SJSA1 (cell line): ENCODE results near the gene RIIAD1. TPM values are rescaled to one million over a fixed set of nuclear protein-coding genes. Genes with fewer than 3 reads are reported as not detected.
A peak's percentile ranks its signal among the peaks of the same experiment; 100 is the strongest.

ENCODE experiments used
- DNase-seq, 2 experiments: peaks; one replicate each; pipeline ENCODE4 v3.0.0-alpha.2; 2015 to 2020; ENCODE audit warnings: low spot score in 2 of 2, low read depth in 1 of 2
- H3K27ac ChIP-seq: fragments of 250-450 bp; sonication (Bioruptor Pico); 2 replicates; pipeline ENCODE4 v1.5.1; 2020; ENCODE audit warnings: mild to moderate bottlenecking, moderate library complexity
- H3K27me3 ChIP-seq: fragments of 250-450 bp; sonication (Bioruptor Pico); replicated peaks from 2 replicates; pipeline ENCODE4 v1.5.1; 2020; ENCODE audit warnings: mild to moderate bottlenecking, moderate library complexity
- H3K36me3 ChIP-seq: fragments of 250-450 bp; sonication (Bioruptor Pico); 2 replicates; pipeline ENCODE4 v1.5.1; 2020; ENCODE audit warnings: mild to moderate bottlenecking
- H3K4me1 ChIP-seq: fragments of 250-450 bp; sonication (Bioruptor Pico); replicated peaks from 2 replicates; pipeline ENCODE4 v1.6.1; 2021; ENCODE audit warnings: mild to moderate bottlenecking
- H3K4me3 ChIP-seq: fragments of 250-450 bp; sonication (Bioruptor Pico); 2 replicates; pipeline ENCODE4 v1.5.1; 2020; ENCODE audit warnings: mild to moderate bottlenecking
- H3K9me3 ChIP-seq: fragments of 250-450 bp; sonication (Bioruptor Pico); replicated peaks from 2 replicates; pipeline ENCODE4 v1.5.1; 2020; ENCODE audit warnings: mild to moderate bottlenecking
- total RNA-seq: library from RNA; depleted of rRNA; stranded (reverse); fragments of >200 nt; shearing (Covaris generic); gene quantifications from 2 replicates; pipeline ENCODE4 v1.2.3, GENCODE V29; 2014

RIIAD1 gene
- total RNA-seq, 1 experiment from 2014 or later: not detected

DNA sequence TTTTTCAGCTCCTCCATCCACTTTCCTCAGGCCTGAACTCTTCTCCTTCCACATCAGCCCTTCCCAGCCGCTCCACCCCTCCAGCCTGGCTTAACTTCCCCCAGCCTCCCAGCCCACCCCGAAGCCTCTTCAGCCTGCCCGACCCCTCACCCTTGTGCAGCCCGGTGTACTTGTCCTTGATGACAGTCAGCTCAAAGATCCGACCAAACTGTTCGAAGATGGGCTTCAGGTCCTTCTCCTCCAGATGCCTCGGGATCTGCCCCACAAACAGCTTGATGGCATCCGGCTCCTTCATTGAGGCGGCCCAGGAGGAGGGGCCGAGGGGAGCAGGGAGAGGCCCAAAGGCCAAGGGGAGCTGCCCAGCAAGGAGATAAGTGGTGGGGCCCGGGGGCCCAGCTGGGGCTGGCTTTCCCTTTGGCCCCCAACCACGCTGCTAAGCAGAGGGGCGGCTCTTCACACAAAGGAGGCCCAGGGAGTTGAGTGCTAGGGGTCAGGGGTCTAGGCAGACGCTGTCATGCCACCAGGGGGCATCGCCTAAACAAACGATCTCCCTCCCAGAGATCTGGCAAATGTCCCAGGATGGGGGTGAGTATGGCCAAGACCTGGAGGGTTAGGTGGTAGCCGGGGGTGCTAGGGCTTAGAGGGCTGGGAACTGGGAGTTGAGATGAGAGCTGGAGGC lies 5.5 kb upstream of the RIIAD1 start:
- Histone ChIP-seq H3K27me3 (peaks cover 29% of the 10 kb centered on the region), H3K4me3 (no peak overlapping the region), H3K36me3 (no peaks in the 10 kb centered on the region), H3K9me3 (no peaks in the 10 kb centered on the region; the same call in 1 of the 2 replicates), H3K4me1 (no peaks in the 10 kb centered on the region), H3K27ac (no peak overlapping the region)
- DNase-seq: no peak

DNA sequence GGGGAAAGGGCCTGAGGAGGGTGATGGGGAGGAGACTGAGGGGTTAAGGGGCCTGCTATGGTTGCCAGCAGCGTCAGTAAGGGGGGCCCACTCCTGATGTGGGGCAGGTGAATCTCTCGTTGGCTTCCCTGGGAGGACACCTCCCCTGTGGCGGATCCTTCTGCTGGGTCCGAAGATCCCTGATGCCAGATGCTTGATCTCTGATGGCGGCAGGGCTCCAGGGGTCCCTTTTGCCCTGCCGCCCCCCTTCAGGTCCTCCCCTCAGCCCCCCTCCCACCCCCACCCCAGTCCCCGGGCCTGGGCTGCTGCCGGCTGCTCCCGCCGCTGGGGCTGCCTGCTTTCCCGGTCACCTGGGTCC lies 4.9 kb upstream of the RIIAD1 start:
- H3K4me3 ChIP-seq: no peak overlapping the region

DNA sequence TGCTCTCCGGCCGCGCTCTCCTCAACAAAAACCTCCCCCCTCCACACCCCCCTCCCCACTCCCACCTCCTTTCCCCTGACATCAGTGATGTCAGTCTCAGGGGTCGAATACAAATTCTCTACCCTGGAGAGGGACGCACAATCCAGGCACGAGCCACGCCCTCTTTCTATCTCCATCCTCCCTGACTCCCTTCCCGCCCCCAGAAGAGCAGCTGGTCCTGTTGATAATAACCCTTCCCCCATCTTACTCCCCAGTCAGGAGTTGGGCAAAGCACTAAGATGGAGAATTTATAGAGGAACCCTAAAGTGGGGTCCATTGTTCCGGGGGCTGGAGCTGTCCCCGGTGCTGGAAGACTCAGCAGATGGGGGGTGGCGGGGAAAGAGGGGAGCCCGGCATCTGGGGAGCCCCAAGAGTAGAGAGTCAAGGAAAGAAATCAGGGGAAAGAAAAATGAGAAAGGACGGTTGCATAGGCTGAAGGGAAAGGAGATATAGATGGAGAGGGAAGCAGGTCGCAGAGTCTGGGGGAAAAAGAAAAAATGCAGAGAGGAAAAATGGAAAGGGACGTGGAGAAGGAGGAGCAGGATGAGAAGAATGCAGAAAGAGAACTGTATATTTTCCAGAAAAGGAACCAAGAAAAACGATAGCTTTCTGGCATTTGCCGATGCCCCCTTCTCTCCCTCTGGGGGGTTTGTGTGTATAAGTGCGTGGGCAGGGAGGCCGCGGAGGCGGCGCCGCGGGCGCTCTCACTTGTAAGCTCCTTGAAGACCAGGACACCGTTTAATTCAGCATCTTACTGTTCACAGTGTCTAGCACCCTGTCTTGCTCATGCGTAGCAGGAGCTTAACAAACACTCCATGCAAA lies 4.3 kb upstream of the RIIAD1 start, which contains the start of gene CELF3:
Gene CELF3 (minus strand): TSS at position 33 of the 861 bp plus-strand sequence. CDS start 783 bp downstream, outside the sequence.
- Histone ChIP-seq H3K4me1 (0 out of 2 replicates have a peak, but pooled peaks cover 5% of the 10 kb centered on the region), H3K27ac (no peak within 1 kb of the TSS), H3K9me3 (no peaks in the 10 kb centered on the region; the same call in 1 of the 2 replicates), H3K27me3 (peaks cover 29% of the 10 kb centered on the region), H3K36me3 (no peaks in the 10 kb centered on the region), H3K4me3 (no peak within 1 kb of the TSS)
- no peak for DNase-seq

More for the DNA sequence above, 4.9 kb upstream of the RIIAD1 start:
- H3K9me3 ChIP-seq: no peaks in the 10 kb centered on the region; the same call in 1 of the 2 replicates
- H3K27ac ChIP-seq: no peak overlapping the region
- no peaks in the 10 kb centered on the region for H3K36me3 ChIP-seq
- peaks cover 29% of the 10 kb centered on the region for H3K27me3 ChIP-seq
- no peak for DNase-seq
- 0 out of 2 replicates have a peak, but pooled peaks cover under 1% of the 10 kb centered on the region for H3K4me1 ChIP-seq

DNA sequence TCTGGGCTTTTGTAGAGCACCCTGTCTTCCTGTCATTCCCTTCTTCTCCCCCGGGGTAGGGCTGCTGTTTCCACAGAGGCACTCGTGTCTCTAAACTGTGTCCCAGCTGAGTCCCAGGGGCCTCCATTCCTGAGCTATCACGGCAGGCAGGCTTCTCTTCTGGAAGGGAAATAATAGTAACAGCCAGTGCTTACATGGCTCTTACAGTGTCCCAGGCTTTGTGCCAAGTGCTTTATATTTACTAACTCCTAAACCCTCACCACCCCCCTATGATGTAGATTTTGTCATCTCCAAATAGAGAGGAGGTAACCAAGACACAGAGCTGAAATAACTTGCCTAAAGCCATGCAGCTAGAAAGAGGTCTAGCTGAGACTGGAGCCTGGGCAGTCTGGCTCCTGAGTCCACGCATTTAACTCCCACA lies 3.3 kb upstream of the RIIAD1 start:
- Histone ChIP-seq H3K4me1 (0 out of 2 replicates have a peak, but pooled peaks cover 5% of the 10 kb centered on the region), H3K4me3 (no peak overlapping the region), H3K27me3 (peaks cover 33% of the 10 kb centered on the region), H3K27ac (no peak overlapping the region), H3K36me3 (no peaks in the 10 kb centered on the region), H3K9me3 (no peaks in the 10 kb centered on the region; the same call in 1 of the 2 replicates)
- no peak for DNase-seq

DNA sequence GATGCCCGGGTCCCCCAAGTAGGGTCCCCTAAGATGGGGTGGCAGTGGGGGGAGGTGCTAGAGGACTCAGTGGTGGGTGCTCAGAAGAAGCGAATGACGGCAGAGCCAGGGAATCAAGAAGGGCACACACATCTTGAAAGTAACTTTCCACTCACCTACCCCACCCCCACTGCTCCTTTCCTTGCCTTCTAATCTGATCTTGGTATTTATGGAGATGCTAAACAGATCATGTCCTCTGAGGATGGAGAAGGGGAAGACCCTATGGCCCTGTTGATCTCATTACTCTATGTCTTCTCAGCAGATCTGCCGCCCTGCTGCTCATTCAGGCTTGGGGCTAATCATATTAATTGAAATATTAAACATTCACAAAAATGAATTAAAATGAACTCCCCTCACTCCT lies 2.7 kb upstream of the RIIAD1 start:
- Histone ChIP-seq H3K9me3 (no peaks in the 10 kb centered on the region; the same call in 1 of the 2 replicates), H3K27me3 (peaks cover 33% of the 10 kb centered on the region), H3K27ac (no peak overlapping the region), H3K4me1 (0 out of 2 replicates have a peak, but pooled peaks cover 5% of the 10 kb centered on the region), H3K36me3 (no peaks in the 10 kb centered on the region), H3K4me3 (no peak overlapping the region)
- no peak for DNase-seq

DNA sequence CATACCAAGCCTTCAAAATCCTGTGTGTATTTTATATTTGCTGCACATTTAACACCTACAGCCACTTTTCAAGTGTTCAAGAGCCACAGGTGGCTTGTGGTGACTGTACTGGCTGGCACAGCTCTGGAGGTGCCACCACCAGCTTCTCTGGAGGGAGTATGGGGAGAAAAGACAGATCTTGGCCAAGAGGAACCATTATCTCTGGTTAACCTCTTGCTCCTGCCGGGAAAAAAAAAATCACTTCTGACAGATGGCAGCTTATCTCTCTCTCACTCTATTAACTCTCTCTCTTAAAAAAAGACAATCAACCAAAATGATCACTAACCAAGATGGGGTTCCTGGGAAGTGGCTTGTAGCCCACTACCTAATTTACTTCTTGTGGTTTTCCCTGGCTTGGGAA lies 1.2 kb upstream of the RIIAD1 start:
- Histone ChIP-seq H3K36me3 (no peaks in the 10 kb centered on the region), H3K27me3 (peaks cover 31% of the 10 kb centered on the region), H3K4me3 (no peak overlapping the region), H3K9me3 (no peaks in the 10 kb centered on the region; the same call in 1 of the 2 replicates), H3K27ac (no peak overlapping the region), H3K4me1 (0 out of 2 replicates have a peak, but pooled peaks cover 5% of the 10 kb centered on the region)
- no peak for DNase-seq

DNA sequence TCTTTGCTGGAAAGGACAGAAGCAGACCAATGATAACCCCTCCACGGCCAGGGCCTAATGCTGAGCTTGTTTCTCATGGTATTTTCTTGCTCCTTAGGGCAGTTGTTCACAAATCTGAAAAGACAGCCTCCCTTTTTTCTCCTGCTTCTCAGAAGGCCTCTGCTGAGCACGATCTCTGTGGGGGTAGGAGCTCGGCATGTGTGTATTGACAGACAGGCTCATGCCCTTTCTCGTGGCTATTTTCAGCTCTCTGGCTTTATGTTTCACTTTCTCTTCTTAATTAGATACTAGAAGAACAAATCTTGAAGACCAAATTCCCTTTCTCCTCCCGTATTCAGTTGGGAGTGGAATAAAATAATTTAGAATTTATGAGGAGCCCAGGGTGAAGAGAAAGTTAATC lies 768 bp upstream of the RIIAD1 start:
- H3K27ac ChIP-seq: no peak overlapping the region
- peak in 1 of 2 experiments; percentile 13 for DNase-seq
- 0 out of 2 replicates have a peak, but pooled peaks cover 5% of the 10 kb centered on the region for H3K4me1 ChIP-seq
- H3K27me3 ChIP-seq: peaks cover 34% of the 10 kb centered on the region
- H3K9me3 ChIP-seq: no peaks in the 10 kb centered on the region; the same call in 1 of the 2 replicates
- no peak overlapping the region for H3K4me3 ChIP-seq
- H3K36me3 ChIP-seq: no peaks in the 10 kb centered on the region

DNA sequence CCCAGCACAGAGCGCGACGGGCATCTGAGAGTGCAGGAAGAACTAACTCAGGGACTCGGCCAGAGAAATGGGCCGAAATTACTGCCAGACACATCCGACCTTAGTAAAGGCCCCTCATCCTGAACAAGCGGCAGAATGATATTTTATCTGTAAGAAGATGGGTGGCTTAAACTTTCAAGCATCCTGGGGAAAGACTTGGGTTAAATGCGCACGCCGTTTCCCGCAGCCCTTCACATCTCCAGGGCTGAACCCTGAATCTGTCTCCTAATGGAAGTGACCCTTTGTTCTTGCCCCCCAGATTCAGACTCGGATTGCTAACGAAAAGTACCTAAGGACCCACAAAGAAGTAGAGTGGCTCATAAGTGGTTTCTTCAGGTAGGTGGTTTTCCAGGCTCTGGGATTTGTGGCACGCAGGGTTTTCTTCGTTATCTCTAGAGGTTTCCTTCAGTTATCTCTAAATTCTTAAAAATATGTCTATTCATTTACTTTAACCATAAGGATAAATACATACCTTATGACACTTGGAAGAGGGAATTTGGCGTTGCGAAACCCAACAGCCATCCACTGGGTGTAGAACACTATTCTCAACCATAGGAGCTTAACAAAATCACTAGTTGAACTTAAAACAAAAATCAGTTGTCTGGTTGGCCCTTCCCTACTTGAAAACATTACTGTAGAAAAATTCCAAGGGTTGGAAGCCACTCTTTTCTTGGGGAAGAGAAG lies 627 bp downstream of the RIIAD1 start:
- DNase-seq: no peak
- H3K4me1 ChIP-seq: 0 out of 2 replicates have a peak, but pooled peaks cover 5% of the 10 kb centered on the region
- no peaks in the 10 kb centered on the region for H3K36me3 ChIP-seq
- peaks cover 27% of the 10 kb centered on the region for H3K27me3 ChIP-seq
- peak overlapping the region; percentile 28 for H3K4me3 ChIP-seq
- H3K27ac ChIP-seq: no peak overlapping the region
- H3K9me3 ChIP-seq: no peaks in the 10 kb centered on the region; the same call in 1 of the 2 replicates

DNA sequence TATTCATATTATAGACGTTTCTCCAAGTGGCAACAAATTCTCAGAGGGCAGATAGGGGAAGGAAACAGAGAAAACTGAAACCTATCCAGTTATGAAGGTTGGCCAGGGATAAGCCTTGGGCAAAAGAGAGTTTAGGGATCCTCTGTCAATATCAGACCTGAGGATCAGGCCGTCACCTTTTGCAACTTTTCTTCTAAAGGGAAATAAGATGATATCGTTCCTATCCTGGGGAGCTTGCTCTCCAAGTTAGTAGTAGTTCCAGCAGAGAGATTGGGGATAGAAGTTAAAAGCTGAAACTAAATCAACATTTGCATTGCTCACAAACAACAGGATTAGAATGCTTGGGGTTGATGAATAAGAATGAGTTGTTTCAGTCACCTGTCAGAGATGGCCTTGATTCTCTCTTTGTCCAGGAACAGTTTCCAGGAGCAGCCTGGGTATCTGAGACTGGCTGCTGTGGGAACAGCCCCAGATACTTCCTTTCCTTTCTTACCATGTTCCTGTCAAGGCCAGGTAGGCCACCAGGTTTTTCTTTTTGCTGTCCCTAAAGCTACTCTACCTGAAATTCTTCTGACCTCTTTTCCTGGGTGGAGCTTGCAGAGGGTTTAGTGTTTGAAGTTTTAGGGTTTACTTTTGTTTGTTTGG lies 2.5 kb downstream of the RIIAD1 start:
- Histone ChIP-seq H3K36me3 (no peaks in the 10 kb centered on the region), H3K9me3 (no peaks in the 10 kb centered on the region; the same call in 1 of the 2 replicates), H3K4me1 (0 out of 2 replicates have a peak, but pooled peaks cover 5% of the 10 kb centered on the region), H3K27ac (no peak overlapping the region), H3K27me3 (peaks cover 15% of the 10 kb centered on the region), H3K4me3 (no peak overlapping the region)
- no peak for DNase-seq

DNA sequence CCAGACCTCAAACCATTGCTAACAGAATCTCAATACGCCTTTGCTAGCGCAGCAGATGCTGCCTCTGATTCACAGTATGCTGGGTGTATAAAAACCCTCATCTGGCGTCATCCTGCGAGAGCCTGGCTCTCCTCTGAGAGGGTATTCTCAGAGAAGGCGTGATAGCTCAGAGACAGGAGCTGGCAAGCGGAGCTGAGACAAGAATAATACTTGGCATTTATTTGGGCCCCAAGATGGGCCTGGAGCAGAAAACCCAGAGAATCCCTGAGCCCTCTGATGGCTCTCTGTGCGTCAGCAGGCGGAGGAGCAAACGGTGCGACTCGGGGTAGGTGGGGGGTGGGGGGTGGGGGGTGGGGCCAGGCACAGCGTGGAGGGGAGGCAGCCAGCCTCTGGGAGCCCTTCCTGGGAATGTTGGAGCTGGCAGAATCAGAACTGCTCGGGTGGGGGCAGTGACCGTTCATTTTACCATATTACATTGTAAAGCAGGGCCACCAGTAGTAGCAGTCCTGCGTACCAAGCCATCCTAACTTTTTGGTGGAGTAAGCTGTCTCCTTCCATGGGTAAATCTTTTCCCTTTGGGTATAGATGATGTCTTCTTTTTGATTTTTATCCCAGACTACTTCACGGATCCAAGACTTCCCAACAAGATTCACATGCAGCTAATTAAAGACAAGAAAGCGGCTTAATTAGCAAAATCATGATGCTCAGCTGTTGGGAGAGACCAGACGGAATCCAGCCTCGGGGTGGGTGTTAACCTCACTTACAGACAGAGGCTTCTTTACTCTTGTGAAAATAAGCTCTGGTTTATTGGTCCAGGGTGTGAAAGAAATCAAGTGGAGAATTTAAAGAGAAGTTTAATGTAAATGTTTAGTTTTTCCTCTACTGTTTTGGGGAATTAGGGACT lies 7.1 kb downstream of the RIIAD1 start:
- H3K27ac ChIP-seq: no peak overlapping the region
- H3K27me3 ChIP-seq: 0 out of 2 replicates have a peak, but pooled peaks cover 4% of the 10 kb centered on the region
- H3K4me3 ChIP-seq: no peak overlapping the region

DNA sequence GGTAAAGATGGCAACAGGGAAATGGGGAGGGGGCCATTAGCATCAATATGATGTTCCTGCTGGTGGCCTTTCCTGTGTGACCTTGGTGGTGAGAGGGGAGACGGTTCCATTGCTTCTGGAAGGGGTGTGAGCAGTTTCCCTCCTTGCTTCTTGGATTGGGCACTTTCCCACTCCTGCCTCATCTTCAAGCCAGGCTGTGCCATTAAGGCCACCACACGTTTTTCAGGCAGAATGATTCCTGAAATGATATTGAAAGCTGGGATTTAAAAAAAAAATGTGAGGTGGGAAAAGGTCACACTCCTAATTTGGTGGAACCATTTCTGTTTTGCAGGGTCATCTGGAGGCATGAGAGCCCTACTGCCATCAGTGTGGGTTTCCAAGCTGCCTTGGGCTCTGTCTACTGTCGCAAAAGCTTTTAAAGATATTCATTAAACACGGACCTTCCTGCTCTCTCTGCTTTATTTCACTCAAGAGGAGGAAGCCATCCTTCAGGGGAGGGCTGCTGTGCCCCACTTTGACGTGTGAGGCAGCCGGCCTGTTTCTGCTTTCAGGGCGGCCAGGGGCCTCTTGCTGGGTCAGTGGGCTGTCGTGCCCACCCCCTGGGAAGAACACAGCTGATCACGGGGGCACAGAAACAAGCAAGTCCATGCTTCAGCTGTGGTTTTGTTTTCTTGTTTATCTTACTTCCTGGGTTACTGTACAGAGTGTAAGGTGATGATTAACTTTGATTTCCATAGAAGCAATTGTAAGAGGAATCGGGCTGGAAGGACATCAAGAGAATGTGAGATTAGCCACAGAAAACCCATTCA lies 8.0 kb downstream of the RIIAD1 start:
- Histone ChIP-seq H3K27ac (no peak overlapping the region), H3K4me3 (no peak overlapping the region)

More for the DNA sequence above, 7.1 kb downstream of the RIIAD1 start:
- Histone ChIP-seq H3K9me3 (no peaks in the 10 kb centered on the region), H3K4me1 (no peaks in the 10 kb centered on the region), H3K36me3 (no peaks in the 10 kb centered on the region)
- no peak for DNase-seq

More for the DNA sequence above, 8.0 kb downstream of the RIIAD1 start:
- no peaks in the 10 kb centered on the region for H3K36me3 ChIP-seq
- H3K4me1 ChIP-seq: no peaks in the 10 kb centered on the region
- no peaks in the 10 kb centered on the region for H3K9me3 ChIP-seq
- H3K27me3 ChIP-seq: 0 out of 2 replicates have a peak, but pooled peaks cover 4% of the 10 kb centered on the region
- no peak for DNase-seq
